PC-9 (cell line): ENCODE measurements around the gene EXOC4. TPM values are rescaled to one million over a fixed set of nuclear protein-coding genes. Genes with fewer than 3 reads are reported as not detected.
"Not testable (repeated sequence)": the region's sequence is repeated elsewhere in the genome, so short reads cannot be mapped to it uniquely, and the experiment has no call there.

Experiments
- BruUV-seq: library from RNA; stranded (reverse); fragments of 400-500 nt; replicated peaks from 2 replicates; lab custom pipeline; 2021; lab: Mats Ljungman, UMichigan
- CTCF ChIA-PET: fragments of 300-600 bp; sonication (Branson Sonifier 250); formaldehyde crosslinking; loops from one replicate; lab custom pipeline; 2022; ENCODE audit warnings: antibody characterized with exemption; lab: Charles Lee
- POLR2A ChIA-PET: fragments of 300-600 bp; sonication (Branson Sonifier 250); formaldehyde crosslinking; loops from one replicate; lab custom pipeline; 2022; ENCODE audit warnings: antibody characterized with exemption; ENCODE audit not compliant: unreplicated experiment; lab: Charles Lee
- DNase-seq, 2 experiments: peaks; one replicate each; pipeline versions ENCODE4 v3.0.0 to v3.0.0-alpha.2; 2015 to 2022; ENCODE audit warnings: mixed read lengths in 1 of 2
- H2AFZ ChIP-seq: fragments of 200-600 bp; sonication (generic); 2 replicates; pipeline ENCODE4 v1.8.1; 2017; ENCODE audit warnings: antibody characterized with exemption
- H3F3A ChIP-seq: fragments of 200-600 bp; sonication (generic); 2 replicates; pipeline ENCODE4 v1.8.1; 2017; ENCODE audit warnings: antibody characterized with exemption, mild to moderate bottlenecking, low read depth; ENCODE audit not compliant: insufficient read depth
- H3K27ac ChIP-seq: fragments of 200-600 bp; sonication (generic); 2 replicates; pipeline ENCODE4 v1.6.1; 2016; ENCODE audit warnings: mixed run types
- H3K27me3 ChIP-seq: fragments of 200-600 bp; sonication (generic); 2 replicates; pipeline ENCODE4 v1.6.1; 2016; ENCODE audit warnings: low read depth, mixed run types; ENCODE audit not compliant: insufficient read depth
- H3K36me3 ChIP-seq: fragments of 200-600 bp; sonication (generic); 2 replicates; pipeline ENCODE4 v1.6.1; 2016; ENCODE audit warnings: low read depth, mixed run types
- H3K4me1 ChIP-seq: fragments of 200-600 bp; sonication (generic); replicated peaks from 2 replicates; pipeline ENCODE4 v1.6.1; 2016; ENCODE audit warnings: mixed run types; ENCODE audit not compliant: insufficient read depth
- H3K4me2 ChIP-seq: fragments of 200-600 bp; sonication (generic); 2 replicates; pipeline ENCODE4 v1.6.1; 2017; ENCODE audit warnings: mixed run types
- H3K4me3 ChIP-seq: fragments of 200-600 bp; sonication (generic); 2 replicates; pipeline ENCODE4 v1.6.1; 2016; ENCODE audit warnings: mixed run types
- H3K79me2 ChIP-seq: fragments of 200-600 bp; sonication (generic); 2 replicates; pipeline ENCODE4 v1.6.1; 2017; ENCODE audit warnings: low read depth, mixed run types
- H3K9me2 ChIP-seq: fragments of 200-600 bp; sonication (generic); 2 replicates; pipeline ENCODE4 v1.8.1; 2017; ENCODE audit warnings: mild to moderate bottlenecking; ENCODE audit not compliant: insufficient read depth
- H3K9me3 ChIP-seq: fragments of 200-600 bp; sonication (generic); 2 replicates; pipeline ENCODE4 v1.8.1; 2016; ENCODE audit warnings: low read depth; ENCODE audit not compliant: insufficient read depth
- H4K20me1 ChIP-seq: fragments of 200-600 bp; sonication (generic); 2 replicates; pipeline ENCODE4 v1.8.1; 2017; ENCODE audit not compliant: insufficient read depth
- CTCF ChIP-seq: fragments of 200-600 bp; sonication (generic); conservative IDR thresholded peaks from 2 replicates; pipeline ENCODE4 v1.6.1; 2017; ENCODE audit warnings: mixed run types, antibody characterized with exemption, mild to moderate bottlenecking, moderate library complexity
- EZH2 ChIP-seq: fragments of 200-600 bp; sonication (generic); IDR thresholded peaks from 2 replicates; pipeline ENCODE4 v1.8.0; 2017; ENCODE audit warnings: antibody characterized with exemption, low read depth
- intact Hi-C: fragments of 100-400 bp; cut with micrococcal nuclease; formaldehyde crosslinking; loops from one replicate; pipeline ENCODE4 v1.10.0; 2022; ENCODE audit not compliant: unreplicated experiment
- total RNA-seq: library from RNA; stranded (reverse); gene quantifications from 2 replicates; pipeline ENCODE4 v1.2.3, GENCODE V29; 2021

Gene EXOC4
- total RNA-seq, 1 experiment from 2014 or later = 101 TPM

GRCh38 chr7:133274265-133274664 is 21.4 kb downstream of the EXOC4 start:
- no peaks in the 10 kb centered on the region for H3K4me1 ChIP-seq
- CTCF ChIA-PET = no interaction called here
- H3K27me3 ChIP-seq = no peaks in the 10 kb centered on the region
- H3K27ac ChIP-seq = no peak overlapping the region
- no peaks in the 10 kb centered on the region for H3K9me3 ChIP-seq
- no peak for DNase-seq
- H2AFZ ChIP-seq = no peak overlapping the region
- no peak for TF ChIP-seq EZH2
- TF ChIP-seq CTCF = no peak
- H3K9me2 ChIP-seq = 0 out of 2 replicates have a peak, but pooled peaks cover 2% of the 10 kb centered on the region
- BruUV-seq = no TSS peak
- peaks cover 4% of the 10 kb centered on the region; the same call in 1 of the 2 replicates for H3K36me3 ChIP-seq
- peaks cover 6% of the 10 kb centered on the region for H4K20me1 ChIP-seq
- intact Hi-C loops = no loop called here
- POLR2A ChIA-PET = no interaction called here
- H3K4me3 ChIP-seq = no peak overlapping the region
- no peak overlapping the region for H3K4me2 ChIP-seq
- H3K79me2 ChIP-seq = no peaks in the 10 kb centered on the region
- no peaks in the 10 kb centered on the region for H3F3A ChIP-seq

- no peaks in the 10 kb centered on the region for H3K4me1 ChIP-seq
- 0 out of 2 replicates have a peak, but pooled peaks cover 4% of the 10 kb centered on the region for H3K9me2 ChIP-seq
- CTCF ChIA-PET = no interaction called here
- no peak overlapping the region for H3K4me3 ChIP-seq
- no TSS peak for BruUV-seq
- no peak overlapping the region for H3K27ac ChIP-seq
- no peaks in the 10 kb centered on the region; the same call in none of the 2 replicates for H4K20me1 ChIP-seq
- H3F3A ChIP-seq = no peaks in the 10 kb centered on the region
- no peak overlapping the region for H3K4me2 ChIP-seq
- no peaks in the 10 kb centered on the region for H3K9me3 ChIP-seq
- no peak for DNase-seq
- no peak overlapping the region for H2AFZ ChIP-seq
- peaks cover 4% of the 10 kb centered on the region; the same call in 1 of the 2 replicates for H3K36me3 ChIP-seq
- intact Hi-C loops = no loop called here
- H3K79me2 ChIP-seq = no peaks in the 10 kb centered on the region
- POLR2A ChIA-PET = no interaction called here
- TF ChIP-seq EZH2 (no peak), CTCF (no peak)
- no peaks in the 10 kb centered on the region for H3K27me3 ChIP-seq
Observed at GRCh38 chr7:133275008-133275407, 22.1 kb downstream of the EXOC4 start.

- Histone ChIP-seq H3K27ac (no peak overlapping the region), H3K36me3 (peaks cover 4% of the 10 kb centered on the region; the same call in 1 of the 2 replicates), H3F3A (no peaks in the 10 kb centered on the region), H4K20me1 (no peaks in the 10 kb centered on the region; the same call in none of the 2 replicates), H3K4me1 (no peaks in the 10 kb centered on the region), H3K79me2 (no peaks in the 10 kb centered on the region), H3K27me3 (no peaks in the 10 kb centered on the region), H3K9me3 (no peaks in the 10 kb centered on the region), H3K4me3 (no peak overlapping the region), H3K9me2 (0 out of 2 replicates have a peak, but pooled peaks cover 4% of the 10 kb centered on the region), H3K4me2 (no peak overlapping the region), H2AFZ (no peak overlapping the region)
- TF ChIP-seq CTCF (no peak), EZH2 (no peak)
- DNase-seq = no peak
- CTCF ChIA-PET = no interaction called here
- POLR2A ChIA-PET = no interaction called here
- intact Hi-C loops = no loop called here
- BruUV-seq = no TSS peak
Observed at GRCh38 chr7:133275446-133276095, 22.7 kb downstream of the EXOC4 start.

DNA sequence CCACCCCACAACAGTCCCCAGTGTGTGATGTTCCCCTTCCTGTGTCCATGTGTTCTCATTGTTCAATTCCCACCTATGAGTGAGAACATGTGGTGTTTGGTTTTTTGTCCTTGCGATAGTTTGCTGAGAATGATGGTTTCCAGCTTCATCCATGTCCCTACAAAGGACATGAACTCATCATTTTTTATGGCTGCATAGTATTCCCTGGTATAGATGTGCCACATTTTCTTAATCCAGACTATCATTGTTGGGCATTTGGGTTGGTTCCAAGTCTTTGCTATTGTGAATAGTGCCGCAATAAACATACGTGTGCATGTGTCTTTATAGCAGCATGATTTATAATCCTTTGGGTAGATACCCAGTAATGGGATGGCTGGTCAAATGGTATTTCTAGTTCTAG is 26.1 kb downstream of the EXOC4 start:
- H3K9me2 ChIP-seq, H3K79me2 ChIP-seq, H4K20me1 ChIP-seq, H2AFZ ChIP-seq, BruUV-seq, H3K36me3 ChIP-seq, H3K27me3 ChIP-seq, H3K9me3 ChIP-seq, H3K4me2 ChIP-seq, H3K4me1 ChIP-seq, H3K27ac ChIP-seq, CTCF ChIA-PET, DNase-seq, intact Hi-C loops, H3F3A ChIP-seq, H3K4me3 ChIP-seq: not testable (repeated sequence)
- POLR2A ChIA-PET = interaction anchor here (0.6 kb wide), 1 partner anchor 1462 kb away, joined by 5 read pairs; no protein-coding TSS in a partner anchor
